H1 (cell line): ENCODE results near the gene FAM107A. TPM values are rescaled to one million over a fixed set of nuclear protein-coding genes. Genes with fewer than 3 reads are reported as not detected.

Source experiments
- CTCF ChIP-seq, 3 experiments: IDR thresholded peaks; 1 replicate in 2 of 3; 2 replicates in 1 of 3; pipeline versions ENCODE4 v1.5.1 to v1.6.1; 2011; ENCODE audit warnings: low read length in 3 of 3, mild to moderate bottlenecking in 3 of 3, inconsistent platforms in 2 of 3, low read depth in 1 of 3, moderate library complexity in 1 of 3; ENCODE audit not compliant: insufficient read depth in 1 of 3; ENCODE audit errors: control extremely low read depth in 1 of 3
- EP300 ChIP-seq, 2 experiments: IDR thresholded peaks; 1 replicate in 1 of 2; 2 replicates in 1 of 2; pipeline ENCODE4 v1.6.1; 2011 to 2012; ENCODE audit warnings: low read depth in 2 of 2, low read length in 2 of 2, mild to moderate bottlenecking in 2 of 2, borderline replicate concordance in 1 of 2, inconsistent platforms in 1 of 2, moderate library complexity in 1 of 2
- POLR2AphosphoS5 ChIP-seq: IDR thresholded peaks from 2 replicates; pipeline ENCODE4 v1.6.1; 2011; ENCODE audit warnings: low read depth, low read length
- RBBP5 ChIP-seq: IDR thresholded peaks from 2 replicates; pipeline ENCODE4 v1.7.1; 2012; ENCODE audit warnings: low read depth, mild to moderate bottlenecking, inconsistent platforms, low read length, moderate library complexity, borderline replicate concordance
- SAP30 ChIP-seq: fragments of 300-600 bp; sonication (generic); IDR thresholded peaks from 2 replicates; pipeline ENCODE4 v1.7.1; 2012; ENCODE audit warnings: low read length, moderate library complexity, mild to moderate bottlenecking, inconsistent platforms; ENCODE audit not compliant: insufficient read depth, insufficient replicate concordance
- SP4 ChIP-seq: IDR thresholded peaks from 2 replicates; pipeline ENCODE4 v1.6.1; 2012; ENCODE audit warnings: low read length, inconsistent platforms
- TEAD4 ChIP-seq: IDR thresholded peaks from 2 replicates; pipeline ENCODE4 v1.6.1; 2012; ENCODE audit warnings: low read depth, low read length, inconsistent platforms, mixed read lengths
- ZNF274 ChIP-seq: IDR thresholded peaks from 2 replicates; pipeline ENCODE4 v1.7.0; 2012; ENCODE audit warnings: low read length, borderline replicate concordance; ENCODE audit errors: extremely low read depth
- polyA plus RNA-seq, 7 experiments: library from polyadenylated mRNA; depleted of rRNA in 3 of 7; stranded (reverse) in 5 of 7; unstranded in 2 of 7; fragments of >200 nt in 5 of 7; fragments of 200-250 nt in 2 of 7; gene quantifications; 1 replicate in 5 of 7; 2 replicates in 1 of 7; 4 replicates in 1 of 7; pipeline versions ENCODE4 v1.2.1 to v1.2.3, GENCODE V29; 2011 to 2013; ENCODE audit warnings: missing spikeins in 2 of 7, mixed read lengths in 2 of 7
- total RNA-seq: library from RNA; stranded (reverse); fragmentation: NEBNext Ultra II Directional; extraction: Animal tissue kit (Norgen Biotek cat#: 25700); gene quantifications from 2 replicates; pipeline ENCODE4 v1.2.1, GENCODE V29; 2021

Gene FAM107A
- total and polyA plus RNA-seq, 2 of the 8 experiments (the other 6 are each of a cell fraction or from before 2014, with no cell fraction given): 0.51 to 0.65 TPM

DNA sequence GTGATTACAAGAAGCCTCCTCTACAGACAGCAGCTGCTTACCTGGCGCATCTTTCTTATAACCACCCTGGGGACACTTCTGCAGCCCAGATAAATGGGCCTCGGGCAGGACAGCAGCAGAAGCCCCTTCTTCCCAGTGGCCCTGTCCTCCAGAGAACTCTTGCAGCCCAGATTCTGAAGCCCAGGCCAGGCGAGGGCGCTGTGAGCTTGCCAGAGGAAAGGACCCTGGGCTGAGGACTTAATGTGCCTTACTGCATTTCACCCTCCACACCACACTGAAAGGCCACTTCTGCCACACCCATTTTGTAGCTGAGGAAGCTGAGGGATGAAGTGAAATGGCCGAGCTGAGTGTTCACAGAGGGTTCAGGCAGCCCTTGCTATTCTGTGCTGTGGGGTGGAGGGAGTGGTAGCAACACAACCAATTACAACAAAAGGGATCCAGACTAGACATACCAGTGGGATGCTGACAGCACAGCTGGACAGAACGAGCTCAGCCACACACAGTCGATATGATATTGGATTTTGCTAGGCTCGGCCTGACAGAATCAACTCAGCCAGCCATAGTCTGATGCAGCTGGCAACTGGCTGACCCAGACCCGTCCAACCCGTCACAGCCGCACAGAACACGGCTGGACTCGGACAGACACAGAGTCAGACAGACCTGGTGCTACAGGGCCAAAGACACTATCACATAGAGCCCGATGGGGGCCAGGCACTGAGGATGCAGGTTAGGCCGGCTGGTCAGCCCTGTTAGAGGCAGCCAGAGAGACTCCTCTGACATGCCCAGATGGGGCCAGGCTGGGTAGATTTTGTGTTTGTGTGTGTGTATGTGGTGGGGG lies 47.5 kb downstream of the FAM107A start (continued):
- TF ChIP-seq ZNF274 (no peak), SP4 (no peak), SAP30 (no peak), EP300 (IDR thresholded peaks at IDR 0.05; ENCODE audit: borderline replicate concordance in 1 of 2, low read depth in 2 of 2, low read length in 2 of 2) (no peak), TEAD4 (no peak), CTCF (IDR thresholded peaks at IDR 0.05; ENCODE audit: control extremely low read depth in 1 of 3, insufficient read depth in 1 of 3, low read depth in 1 of 3, low read length in 3 of 3) (peak; percentile 91 to 97 (median 92)), RBBP5 (no peak), POLR2AphosphoS5 (no peak)
- TF ChIP-seq, all 59 proteins: peak for 3
